MM.1S (cell line): ENCODE measurements around the gene ADAM19.

Experiments
- DNase-seq: peaks from one replicate; pipeline ENCODE4 v3.0.0-alpha.2; 2015
- H2AFZ ChIP-seq: fragments of 300-600 bp; sonication (generic); 2 replicates; pipeline ENCODE4 v1.6.0; 2016; ENCODE audit warnings: antibody characterized with exemption, low read length
- H3F3A ChIP-seq: fragments of 300-600 bp; sonication (generic); 2 replicates; pipeline ENCODE4 v1.6.1; 2016; ENCODE audit warnings: mild to moderate bottlenecking, antibody characterized with exemption, low read length, moderate library complexity, mixed read lengths; ENCODE audit not compliant: insufficient read depth
- H3K27ac ChIP-seq: fragments of 300-600 bp; sonication (generic); 2 replicates; pipeline ENCODE4 v1.5.1; 2016; ENCODE audit warnings: mild to moderate bottlenecking, low read length
- H3K27me3 ChIP-seq: fragments of 300-600 bp; sonication (generic); replicated peaks from 2 replicates; pipeline ENCODE4 v1.6.0; 2016; ENCODE audit warnings: low read length; ENCODE audit not compliant: insufficient read depth
- H3K36me3 ChIP-seq: fragments of 300-600 bp; sonication (generic); replicated peaks from 2 replicates; pipeline ENCODE4 v1.6.1; 2016; ENCODE audit warnings: mild to moderate bottlenecking, low read length, mixed read lengths; ENCODE audit not compliant: insufficient read depth
- H3K4me1 ChIP-seq: fragments of 300-600 bp; sonication (generic); 2 replicates; pipeline ENCODE4 v1.6.1; 2016; ENCODE audit warnings: low read length, mixed read lengths
- H3K4me2 ChIP-seq: fragments of 300-600 bp; sonication (generic); 2 replicates; pipeline ENCODE4 v1.6.0; 2016; ENCODE audit warnings: low read depth, low read length
- H3K4me3 ChIP-seq: fragments of 300-600 bp; sonication (generic); 2 replicates; pipeline ENCODE4 v1.5.1; 2016; ENCODE audit warnings: low read length, mixed read lengths
- H3K79me2 ChIP-seq: fragments of 300-600 bp; sonication (generic); 2 replicates; pipeline ENCODE4 v1.6.1; 2016; ENCODE audit warnings: mixed run types, low read length, mixed read lengths
- H3K9ac ChIP-seq: fragments of 300-600 bp; sonication (generic); 2 replicates; pipeline ENCODE4 v1.6.1; 2016; ENCODE audit warnings: low read length, mixed read lengths
- H3K9me2 ChIP-seq: fragments of 300-600 bp; sonication (generic); replicated peaks from 2 replicates; pipeline ENCODE4 v1.6.1; 2016; ENCODE audit warnings: mild to moderate bottlenecking, low read length, mixed read lengths; ENCODE audit not compliant: insufficient read depth
- H3K9me3 ChIP-seq: fragments of 300-600 bp; sonication (generic); replicated peaks from 2 replicates; pipeline ENCODE4 v1.6.1; 2016; ENCODE audit warnings: mild to moderate bottlenecking, low read length, mixed read lengths; ENCODE audit not compliant: insufficient read depth
- H4K20me1 ChIP-seq: fragments of 300-600 bp; sonication (generic); 2 replicates; pipeline ENCODE4 v1.6.1; 2016; ENCODE audit warnings: mild to moderate bottlenecking, low read length, moderate library complexity, mixed read lengths; ENCODE audit not compliant: insufficient read depth
- EZH2 ChIP-seq: fragments of 300-600 bp; sonication (generic); optimal IDR thresholded peaks from 2 replicates; pipeline ENCODE3; 2017; ENCODE audit warnings: low read depth, mild to moderate bottlenecking, antibody characterized with exemption, low read length, mixed read lengths
- EZH2phosphoT487 ChIP-seq: fragments of 300-600 bp; sonication (generic); IDR thresholded peaks from 2 replicates; pipeline ENCODE4 v1.6.1; 2018; ENCODE audit warnings: antibody characterized with exemption, low read length
- TF ChIP-seq, protein P1 (sequence below): fragments of 300-600 bp; sonication (generic); IDR thresholded peaks from 2 replicates; pipeline ENCODE4 v1.5.1; 2016; ENCODE audit warnings: antibody characterized with exemption, low read length, mixed read lengths

Gene ADAM19

DNA sequence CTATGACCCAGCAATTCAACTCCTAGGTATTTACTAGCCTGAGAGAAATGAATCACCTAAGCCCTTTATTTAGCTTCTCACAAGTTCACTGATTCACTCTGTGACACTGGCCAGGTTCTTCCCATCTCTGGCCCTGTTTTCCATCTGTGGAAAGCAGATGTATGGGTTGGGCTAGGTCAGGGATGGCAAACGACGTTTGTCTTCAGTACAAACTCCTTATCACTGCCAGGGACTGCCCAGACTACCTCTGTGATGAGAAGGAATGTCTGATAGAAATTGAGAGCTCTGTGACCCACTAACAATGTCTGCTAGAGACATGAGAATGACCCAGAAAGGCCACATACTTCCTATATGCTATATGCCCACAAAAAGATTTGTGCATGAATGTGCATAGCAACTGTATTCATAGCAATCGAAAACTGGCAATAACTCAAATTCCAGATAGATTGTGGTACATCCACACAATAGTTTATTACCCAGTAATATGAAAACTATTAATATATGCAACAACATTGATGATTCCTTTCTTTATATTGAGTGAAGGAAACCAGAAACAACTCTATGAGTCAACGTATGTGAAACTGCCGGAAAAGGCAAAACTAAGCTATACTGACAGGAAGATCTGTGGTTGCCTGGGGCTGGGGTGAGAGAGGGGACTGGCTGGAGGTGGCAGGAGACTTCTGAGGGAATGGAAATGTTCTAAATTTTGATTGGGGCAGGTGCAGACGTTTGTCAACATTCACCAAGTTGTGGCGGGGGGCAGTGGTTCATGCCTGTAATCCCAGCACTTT, 32.0 kb upstream of the ADAM19 start:
- peak; percentile 61 for DNase-seq
- Histone ChIP-seq H3K79me2 (no peaks in the 10 kb centered on the region), H3F3A (peaks cover 21% of the 10 kb centered on the region), H4K20me1 (no peaks in the 10 kb centered on the region), H3K9me3 (no peaks in the 10 kb centered on the region), H3K4me3 (no peak overlapping the region), H3K4me2 (peak overlapping the region; percentile 26; the same call in 1 of the 2 replicates), H3K36me3 (no peaks in the 10 kb centered on the region), H3K27me3 (no peaks in the 10 kb centered on the region), H3K27ac (peak overlapping the region; percentile 32; the same call in 1 of the 2 replicates), H3K9ac (no peak overlapping the region), H3K4me1 (peaks cover 23% of the 10 kb centered on the region), H2AFZ (no peak overlapping the region), H3K9me2 (no peaks in the 10 kb centered on the region)
- TF ChIP-seq EZH2 (no peak), EZH2phosphoT487 (no peak)
- TF ChIP-seq, protein P1, sequence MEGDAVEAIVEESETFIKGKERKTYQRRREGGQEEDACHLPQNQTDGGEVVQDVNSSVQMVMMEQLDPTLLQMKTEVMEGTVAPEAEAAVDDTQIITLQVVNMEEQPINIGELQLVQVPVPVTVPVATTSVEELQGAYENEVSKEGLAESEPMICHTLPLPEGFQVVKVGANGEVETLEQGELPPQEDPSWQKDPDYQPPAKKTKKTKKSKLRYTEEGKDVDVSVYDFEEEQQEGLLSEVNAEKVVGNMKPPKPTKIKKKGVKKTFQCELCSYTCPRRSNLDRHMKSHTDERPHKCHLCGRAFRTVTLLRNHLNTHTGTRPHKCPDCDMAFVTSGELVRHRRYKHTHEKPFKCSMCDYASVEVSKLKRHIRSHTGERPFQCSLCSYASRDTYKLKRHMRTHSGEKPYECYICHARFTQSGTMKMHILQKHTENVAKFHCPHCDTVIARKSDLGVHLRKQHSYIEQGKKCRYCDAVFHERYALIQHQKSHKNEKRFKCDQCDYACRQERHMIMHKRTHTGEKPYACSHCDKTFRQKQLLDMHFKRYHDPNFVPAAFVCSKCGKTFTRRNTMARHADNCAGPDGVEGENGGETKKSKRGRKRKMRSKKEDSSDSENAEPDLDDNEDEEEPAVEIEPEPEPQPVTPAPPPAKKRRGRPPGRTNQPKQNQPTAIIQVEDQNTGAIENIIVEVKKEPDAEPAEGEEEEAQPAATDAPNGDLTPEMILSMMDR: no peak

DNA sequence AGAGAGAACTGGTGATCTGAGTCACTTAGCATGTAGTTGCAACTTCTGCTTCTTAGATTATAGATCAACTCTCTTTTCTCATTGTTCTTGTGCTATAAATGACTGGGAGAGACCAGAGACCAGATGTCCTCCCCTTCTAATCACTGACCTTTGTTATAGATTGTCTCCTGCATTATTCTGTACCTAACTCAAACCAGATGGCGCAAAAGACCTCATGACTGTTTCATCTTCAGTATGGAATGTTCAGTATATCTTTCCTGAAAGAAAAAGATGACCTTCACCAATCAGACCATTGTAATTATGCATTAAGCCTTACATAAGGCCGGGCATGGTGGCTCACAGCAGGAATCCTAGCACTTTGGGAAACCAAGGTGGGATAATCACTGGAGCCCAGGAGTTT, 30.5 kb upstream of the ADAM19 start:
- no peak overlapping the region for H3K9ac ChIP-seq
- TF ChIP-seq, protein P1: no peak
- no peak for TF ChIP-seq EZH2
- no peak for TF ChIP-seq EZH2phosphoT487
- no peak overlapping the region for H2AFZ ChIP-seq
- no peak overlapping the region for H3K27ac ChIP-seq
- H3K9me2 ChIP-seq: no peaks in the 10 kb centered on the region
- no peaks in the 10 kb centered on the region for H3K27me3 ChIP-seq
- H3K79me2 ChIP-seq: no peaks in the 10 kb centered on the region
- H3F3A ChIP-seq: peaks cover 16% of the 10 kb centered on the region
- no peak overlapping the region for H3K4me2 ChIP-seq
- H3K36me3 ChIP-seq: no peaks in the 10 kb centered on the region
- H3K4me1 ChIP-seq: peaks cover 11% of the 10 kb centered on the region
- no peak overlapping the region for H3K4me3 ChIP-seq
- DNase-seq: no peak
- no peaks in the 10 kb centered on the region for H4K20me1 ChIP-seq
- H3K9me3 ChIP-seq: no peaks in the 10 kb centered on the region

DNA sequence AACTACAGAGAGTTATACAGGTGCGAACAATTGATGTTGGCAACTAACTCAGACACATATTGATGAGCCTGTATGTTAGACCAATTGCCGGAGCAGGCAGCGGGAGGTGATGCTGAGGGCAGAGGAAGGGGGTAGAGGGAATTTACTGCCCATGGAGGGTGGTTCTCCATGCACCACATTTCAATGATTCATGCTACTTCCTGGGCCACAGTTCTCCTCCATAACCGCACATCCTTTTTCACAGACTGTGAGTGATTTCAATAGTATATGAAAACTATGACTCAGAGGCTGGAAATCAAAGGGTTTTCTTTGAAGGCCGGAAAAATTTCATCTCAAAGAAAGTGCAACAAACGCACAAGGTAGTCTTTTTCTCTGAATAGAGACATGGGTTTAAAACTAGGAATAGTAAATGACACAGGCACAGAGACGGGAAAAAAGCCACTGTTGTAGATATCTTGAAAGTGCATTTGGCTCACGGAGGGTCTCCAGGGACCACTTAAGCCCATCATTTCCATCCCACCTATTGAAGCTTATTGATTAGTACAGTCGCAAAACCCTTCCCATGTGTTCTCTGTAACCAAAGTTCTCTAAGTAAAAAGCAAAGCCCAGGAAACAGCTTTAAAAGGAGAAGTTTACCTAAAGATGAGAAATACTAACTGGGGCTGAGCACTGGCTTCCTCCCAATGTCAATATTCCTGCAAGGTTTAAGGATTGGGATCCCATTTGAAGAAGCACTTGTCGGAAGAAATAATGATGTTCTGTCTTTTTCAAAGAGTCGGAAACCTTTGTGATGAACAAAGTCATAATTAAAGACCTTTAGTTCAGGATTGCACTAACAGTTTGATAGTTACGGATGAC, 28.0 kb upstream of the ADAM19 start:
- DNase-seq: no peak
- Histone ChIP-seq H3K27ac (no peak overlapping the region), H3K27me3 (no peaks in the 10 kb centered on the region), H3K4me2 (no peak overlapping the region), H3K9me2 (no peaks in the 10 kb centered on the region), H3K79me2 (no peaks in the 10 kb centered on the region), H4K20me1 (no peaks in the 10 kb centered on the region), H3K9ac (no peak overlapping the region), H3K4me1 (peaks cover 16% of the 10 kb centered on the region), H2AFZ (no peak overlapping the region), H3K36me3 (no peaks in the 10 kb centered on the region), H3F3A (peaks cover 16% of the 10 kb centered on the region), H3K4me3 (no peak overlapping the region), H3K9me3 (no peaks in the 10 kb centered on the region)
- TF ChIP-seq EZH2 (no peak), EZH2phosphoT487 (no peak)
- TF ChIP-seq, protein P1: no peak
